ENCODE data around the gene DACT2.

DNA sequence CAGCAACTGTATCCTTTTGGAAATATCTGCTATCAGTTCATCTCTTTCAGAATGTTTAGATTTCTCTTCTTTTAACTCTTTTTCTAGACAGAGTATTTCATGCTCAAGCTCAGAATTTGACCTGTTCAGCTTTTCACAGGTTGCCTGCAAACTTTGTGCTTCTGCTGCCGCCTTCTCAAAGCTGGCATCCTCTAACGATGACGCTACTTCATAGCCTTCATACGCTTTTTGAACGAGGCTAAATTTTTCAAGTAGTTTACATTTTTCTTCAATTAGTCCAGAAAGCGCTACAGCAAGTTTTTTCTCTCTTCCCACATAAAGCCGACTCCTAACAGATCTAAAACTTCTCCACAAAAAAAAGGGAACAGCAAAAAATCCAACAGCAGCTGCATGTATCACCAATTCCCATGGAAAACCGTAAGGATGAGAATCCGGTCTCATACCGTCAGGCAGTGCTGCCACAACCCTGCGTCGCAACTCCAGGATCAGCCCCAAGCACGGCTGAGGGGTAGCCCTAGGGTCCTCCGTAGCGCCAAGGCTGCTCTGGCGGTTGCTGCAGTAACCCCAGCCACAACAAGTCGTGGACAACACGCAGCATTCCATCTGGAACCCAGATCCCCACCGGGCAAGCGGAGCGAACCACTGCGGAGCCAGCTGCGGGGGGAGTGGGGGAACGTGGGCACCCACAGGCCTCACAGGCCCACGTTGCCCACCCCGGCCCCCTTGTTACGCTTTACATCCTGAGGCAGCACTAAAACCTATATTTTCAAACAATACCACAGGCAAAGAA is 30.6 kb downstream of the DACT2 start:
- TF ChIP-seq POLR2A (IDR thresholded peaks at IDR 0.05), result no peak
- TF ChIP-seq, protein P1, sequence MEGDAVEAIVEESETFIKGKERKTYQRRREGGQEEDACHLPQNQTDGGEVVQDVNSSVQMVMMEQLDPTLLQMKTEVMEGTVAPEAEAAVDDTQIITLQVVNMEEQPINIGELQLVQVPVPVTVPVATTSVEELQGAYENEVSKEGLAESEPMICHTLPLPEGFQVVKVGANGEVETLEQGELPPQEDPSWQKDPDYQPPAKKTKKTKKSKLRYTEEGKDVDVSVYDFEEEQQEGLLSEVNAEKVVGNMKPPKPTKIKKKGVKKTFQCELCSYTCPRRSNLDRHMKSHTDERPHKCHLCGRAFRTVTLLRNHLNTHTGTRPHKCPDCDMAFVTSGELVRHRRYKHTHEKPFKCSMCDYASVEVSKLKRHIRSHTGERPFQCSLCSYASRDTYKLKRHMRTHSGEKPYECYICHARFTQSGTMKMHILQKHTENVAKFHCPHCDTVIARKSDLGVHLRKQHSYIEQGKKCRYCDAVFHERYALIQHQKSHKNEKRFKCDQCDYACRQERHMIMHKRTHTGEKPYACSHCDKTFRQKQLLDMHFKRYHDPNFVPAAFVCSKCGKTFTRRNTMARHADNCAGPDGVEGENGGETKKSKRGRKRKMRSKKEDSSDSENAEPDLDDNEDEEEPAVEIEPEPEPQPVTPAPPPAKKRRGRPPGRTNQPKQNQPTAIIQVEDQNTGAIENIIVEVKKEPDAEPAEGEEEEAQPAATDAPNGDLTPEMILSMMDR (IDR thresholded peaks at IDR 0.05), result no peak

Data from body of pancreas (tissue), 4 donors.